Mesenchymal stem cell (in vitro differentiated cells and primary cell): ENCODE measurements around the gene MEG3.

Source experiments
- DNase-seq: peaks from one replicate; pipeline ENCODE4 v3.0.0-alpha.2; 2013
- H2AFZ ChIP-seq: one replicate; pipeline ENCODE4 v1.6.1; 2013; ENCODE audit warnings: low read depth, mild to moderate bottlenecking, control low read depth, inconsistent platforms, low read length, moderate library complexity
- H2AK5ac ChIP-seq: 2 replicates; pipeline ENCODE4 v1.6.1; 2013; ENCODE audit warnings: low read length, moderate library complexity, mild to moderate bottlenecking, inconsistent platforms; ENCODE audit not compliant: severe bottlenecking
- H2BK120ac ChIP-seq: one replicate; pipeline ENCODE4 v1.6.1; 2013; ENCODE audit warnings: low read depth, mild to moderate bottlenecking, inconsistent platforms, low read length, moderate library complexity
- H2BK12ac ChIP-seq, 2 experiments: one replicate each; pipeline ENCODE4 v1.6.1; 2013; ENCODE audit warnings: inconsistent platforms in 2 of 2, low read length in 2 of 2, mild to moderate bottlenecking in 2 of 2, moderate library complexity in 2 of 2, control low read depth in 1 of 2
- H2BK15ac ChIP-seq: one replicate; pipeline ENCODE4 v1.6.1; 2013; ENCODE audit warnings: mild to moderate bottlenecking, low read depth, inconsistent platforms; ENCODE audit not compliant: poor library complexity, severe bottlenecking
- H2BK5ac ChIP-seq: 2 replicates; pipeline ENCODE4 v1.6.1; 2013; ENCODE audit warnings: low read depth, mild to moderate bottlenecking, low read length, control low read depth, inconsistent platforms; ENCODE audit not compliant: poor library complexity, severe bottlenecking
- H3K14ac ChIP-seq, 2 experiments: one replicate each; pipeline ENCODE4 v1.6.1; 2013; ENCODE audit warnings: inconsistent platforms in 2 of 2, low read length in 2 of 2, control low read depth in 1 of 2, mild to moderate bottlenecking in 1 of 2, moderate library complexity in 1 of 2
- H3K18ac ChIP-seq, 2 experiments: one replicate each; pipeline ENCODE4 v1.6.1; 2013; ENCODE audit warnings: inconsistent platforms in 2 of 2, low read length in 2 of 2, control low read depth in 1 of 2, low read depth in 1 of 2, mild to moderate bottlenecking in 1 of 2
- H3K23ac ChIP-seq, 2 experiments: one replicate each; pipeline ENCODE4 v1.6.1; 2013; ENCODE audit warnings: inconsistent platforms in 2 of 2, low read length in 2 of 2, mild to moderate bottlenecking in 2 of 2, moderate library complexity in 2 of 2, control low read depth in 1 of 2
- H3K27ac ChIP-seq: 2 replicates; pipeline ENCODE4 v1.5.1; 2013; ENCODE audit warnings: mild to moderate bottlenecking, moderate library complexity, low read length, control low read depth, inconsistent platforms; ENCODE audit not compliant: poor library complexity, severe bottlenecking
- H3K27me3 ChIP-seq, 2 experiments: 2 replicates each; pipeline versions ENCODE4 v1.6.1 to v1.7.0; 2013; ENCODE audit warnings: low read length in 2 of 2, mild to moderate bottlenecking in 2 of 2, moderate library complexity in 2 of 2, control low read depth in 1 of 2, inconsistent platforms in 1 of 2; ENCODE audit not compliant: control insufficient read depth in 1 of 2, insufficient read depth in 1 of 2
- H3K36me3 ChIP-seq, 2 experiments: 2 replicates each; pipeline versions ENCODE4 v1.6.1 to v1.7.0; 2013; ENCODE audit warnings: low read length in 2 of 2, control low read depth in 1 of 2, inconsistent platforms in 1 of 2, low read depth in 1 of 2, mild to moderate bottlenecking in 1 of 2; ENCODE audit not compliant: insufficient read depth in 2 of 2, control insufficient read depth in 1 of 2
- H3K4ac ChIP-seq, 2 experiments: one replicate each; pipeline ENCODE4 v1.6.1; 2013; ENCODE audit warnings: inconsistent platforms in 2 of 2, low read length in 2 of 2, mild to moderate bottlenecking in 2 of 2, moderate library complexity in 2 of 2, control low read depth in 1 of 2, low read depth in 1 of 2
- H3K4me1 ChIP-seq: 2 replicates; pipeline ENCODE4 v1.6.1; 2013; ENCODE audit warnings: low read depth, low read length, control low read depth; ENCODE audit not compliant: control insufficient read depth, insufficient read depth
- H3K4me2 ChIP-seq: 2 replicates; pipeline ENCODE4 v1.6.1; 2013; ENCODE audit warnings: low read length, mild to moderate bottlenecking, inconsistent platforms; ENCODE audit not compliant: poor library complexity, severe bottlenecking
- H3K4me3 ChIP-seq, 2 experiments: 2 replicates each; pipeline versions ENCODE4 v1.5.1 to v1.7.0; 2013; ENCODE audit warnings: low read length in 2 of 2, mild to moderate bottlenecking in 2 of 2, control low read depth in 1 of 2, low read depth in 1 of 2; ENCODE audit not compliant: insufficient read depth in 1 of 2
- H3K79me1 ChIP-seq: replicated peaks from 2 replicates; pipeline ENCODE4 v1.6.1; 2013; ENCODE audit warnings: mild to moderate bottlenecking, control low read depth, low read length, inconsistent platforms; ENCODE audit not compliant: poor library complexity, severe bottlenecking
- H3K9ac ChIP-seq: 2 replicates; pipeline ENCODE4 v1.7.0; 2013; ENCODE audit warnings: mild to moderate bottlenecking, low read length, moderate library complexity
- H3K9me3 ChIP-seq: 2 replicates; pipeline ENCODE4 v1.7.0; 2013; ENCODE audit warnings: mild to moderate bottlenecking, low read length; ENCODE audit not compliant: control insufficient read depth
- H4K8ac ChIP-seq: one replicate; pipeline ENCODE4 v1.6.1; 2013; ENCODE audit warnings: inconsistent platforms, mild to moderate bottlenecking, low read length, moderate library complexity
- H4K91ac ChIP-seq: one replicate; pipeline ENCODE4 v1.6.1; 2013; ENCODE audit warnings: mild to moderate bottlenecking, low read length, inconsistent platforms
- whole genome bisulfite sequencing: methylation state at CpG from one replicate; pipeline ENCODE4 v1.1.7; 2013; ENCODE audit warnings: mixed read lengths; 5-methylcytosine and 5-hydroxymethylcytosine counted together

The MEG3 gene

GRCh38 chr14:100899884-100900771 is 74.2 kb downstream of the MEG3 start:
- Histone ChIP-seq H3K23ac (no peak overlapping the region), H3K4me1 (peaks cover 20% of the 10 kb centered on the region)
- 12% methylated on average over 14 of the region's 19 CpGs for WGBS

GRCh38 chr14:100900837-100901390 is 75.0 kb downstream of the MEG3 start:
- Histone ChIP-seq H3K4me2 (no peak overlapping the region), H3K36me3 (peaks cover 0 to 76% of the 10 kb centered on the region in 2 experiments), H3K27ac (no peak overlapping the region), H3K27me3 (peaks cover 51 to 72% of the 10 kb centered on the region in 2 experiments), H3K14ac (no peak overlapping the region), H2BK15ac (no peak overlapping the region), H2AFZ (no peak overlapping the region), H3K18ac (no peak overlapping the region), H3K23ac (no peak overlapping the region), H3K9ac (no peak overlapping the region), H3K4me1 (peaks cover 22% of the 10 kb centered on the region), H2BK12ac (no peak overlapping the region), H3K4ac (no peak overlapping the region), H3K4me3 (no peak overlapping the region), H3K79me1 (no peaks in the 10 kb centered on the region), H3K9me3 (no peaks in the 10 kb centered on the region), H4K91ac (no peak overlapping the region), H2BK120ac (no peak overlapping the region), H4K8ac (no peak overlapping the region), H2BK5ac (no peak overlapping the region), H2AK5ac (no peak overlapping the region)
- WGBS = 36% methylated on average over 15 of the region's 15 CpGs
- peak; percentile 65 for DNase-seq

More at GRCh38 chr14:100899884-100900771, 74.2 kb downstream of the MEG3 start:
- Histone ChIP-seq H4K91ac (peak overlapping the region; percentile 70), H3K79me1 (no peaks in the 10 kb centered on the region), H3K18ac (no peak overlapping the region), H3K4me2 (peak overlapping the region; percentile 69), H3K9ac (peak overlapping the region; percentile 9), H3K36me3 (peaks cover 0 to 82% of the 10 kb centered on the region in 2 experiments), H2BK120ac (no peak overlapping the region), H2AK5ac (no peak overlapping the region), H3K4me3 (no peak overlapping the region), H3K27me3 (peaks cover 53 to 67% of the 10 kb centered on the region in 2 experiments), H3K9me3 (no peaks in the 10 kb centered on the region), H3K4ac (no peak overlapping the region), H3K14ac (no peak overlapping the region), H2BK5ac (no peak overlapping the region), H2AFZ (no peak overlapping the region), H2BK15ac (no peak overlapping the region), H4K8ac (no peak overlapping the region), H2BK12ac (no peak overlapping the region), H3K27ac (no peak overlapping the region)
- DNase-seq = peak; percentile 49

- Histone ChIP-seq H2BK15ac (no peak overlapping the region), H3K36me3 (peaks cover 0 to 76% of the 10 kb centered on the region in 2 experiments), H3K9me3 (no peaks in the 10 kb centered on the region), H4K8ac (no peak overlapping the region), H3K9ac (no peak overlapping the region), H3K18ac (no peak overlapping the region), H3K27ac (no peak overlapping the region), H3K4me3 (no peak overlapping the region), H3K79me1 (no peaks in the 10 kb centered on the region), H3K23ac (no peak overlapping the region), H3K14ac (no peak overlapping the region), H2BK12ac (no peak overlapping the region), H2BK120ac (no peak overlapping the region), H2AK5ac (no peak overlapping the region), H2AFZ (no peak overlapping the region), H3K4me2 (no peak overlapping the region), H4K91ac (no peak overlapping the region), H3K4me1 (peaks cover 22% of the 10 kb centered on the region), H2BK5ac (no peak overlapping the region), H3K27me3 (peaks cover 55 to 73% of the 10 kb centered on the region in 2 experiments), H3K4ac (no peak overlapping the region)
- WGBS = 94% methylated on average over 12 of the region's 12 CpGs
- no peak for DNase-seq
Observed at GRCh38 chr14:100901391-100902183, 75.7 kb downstream of the MEG3 start.
